ENCODE data around the gene STRIP1.
A peak's percentile ranks its signal among the peaks of the same experiment; 100 is the strongest.

Gene STRIP1

DNA sequence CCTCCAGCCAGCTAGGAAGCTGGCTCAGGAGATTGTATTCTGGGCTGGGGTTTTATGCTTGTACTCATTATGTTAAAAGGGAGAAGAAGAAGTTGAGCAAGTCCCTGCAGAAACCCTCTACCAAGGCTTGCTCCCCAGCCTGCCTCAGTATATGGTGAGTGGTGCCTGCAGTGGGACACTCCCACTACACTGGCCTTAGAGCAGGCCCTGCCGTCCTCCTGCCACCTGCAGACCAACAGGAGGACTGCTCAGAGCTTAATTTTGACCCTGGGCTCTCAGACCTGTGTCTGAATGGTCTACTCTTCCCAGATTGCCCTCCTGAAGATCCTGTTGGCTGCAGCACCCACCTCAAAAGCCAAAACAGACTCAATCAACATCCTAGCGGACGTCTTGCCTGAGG lies 13.0 kb downstream of the STRIP1 start:
- no peaks in the 10 kb centered on the region for H3K4me1 ChIP-seq (ENCODE audit: control insufficient read depth, insufficient read depth, low read length)

DNA sequence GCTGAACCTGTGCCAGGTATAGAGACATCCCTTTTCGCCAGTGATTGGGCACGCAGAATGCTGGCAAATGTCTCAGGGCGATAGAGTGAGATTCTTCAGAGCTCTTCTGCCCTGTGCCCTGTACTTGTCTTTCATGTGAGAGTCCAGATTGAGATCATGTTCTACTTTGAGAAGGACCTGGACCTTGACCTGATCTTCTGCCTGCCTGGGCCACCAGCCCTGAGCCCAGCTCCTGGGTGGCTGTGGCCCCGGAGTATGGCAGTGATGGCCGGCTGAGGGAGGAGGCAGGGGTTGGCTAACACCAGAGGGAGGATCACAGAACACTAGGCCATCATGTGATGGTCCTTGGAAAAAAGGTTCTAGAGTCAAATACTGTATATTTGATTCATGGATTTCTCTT lies 13.8 kb downstream of the STRIP1 start:
- no peak overlapping the region for H3K4me3 ChIP-seq (ENCODE audit: low read length)
- peaks cover 55% of the 10 kb centered on the region for H3K36me3 ChIP-seq (ENCODE audit: control insufficient read depth, insufficient read depth, low read length)
- H3K27me3 ChIP-seq (ENCODE audit: control insufficient read depth, insufficient read depth, low read length): no peaks in the 10 kb centered on the region
- no peaks in the 10 kb centered on the region for H3K4me1 ChIP-seq (ENCODE audit: control insufficient read depth, insufficient read depth, low read length)
- H3K9ac ChIP-seq (ENCODE audit: low read length): no peak overlapping the region
- no peak overlapping the region for H3K27ac ChIP-seq (ENCODE audit: low read depth, low read length)

More for the DNA sequence above, 13.0 kb downstream of the STRIP1 start:
- H3K4me3 ChIP-seq (ENCODE audit: low read length): no peak overlapping the region
- no peaks in the 10 kb centered on the region for H3K27me3 ChIP-seq (ENCODE audit: control insufficient read depth, insufficient read depth, low read length)
- H3K27ac ChIP-seq (ENCODE audit: low read depth, low read length): no peak overlapping the region
- no peak overlapping the region for H3K9ac ChIP-seq (ENCODE audit: low read length)
- H3K36me3 ChIP-seq (ENCODE audit: control insufficient read depth, insufficient read depth, low read length): peaks cover 59% of the 10 kb centered on the region

DNA sequence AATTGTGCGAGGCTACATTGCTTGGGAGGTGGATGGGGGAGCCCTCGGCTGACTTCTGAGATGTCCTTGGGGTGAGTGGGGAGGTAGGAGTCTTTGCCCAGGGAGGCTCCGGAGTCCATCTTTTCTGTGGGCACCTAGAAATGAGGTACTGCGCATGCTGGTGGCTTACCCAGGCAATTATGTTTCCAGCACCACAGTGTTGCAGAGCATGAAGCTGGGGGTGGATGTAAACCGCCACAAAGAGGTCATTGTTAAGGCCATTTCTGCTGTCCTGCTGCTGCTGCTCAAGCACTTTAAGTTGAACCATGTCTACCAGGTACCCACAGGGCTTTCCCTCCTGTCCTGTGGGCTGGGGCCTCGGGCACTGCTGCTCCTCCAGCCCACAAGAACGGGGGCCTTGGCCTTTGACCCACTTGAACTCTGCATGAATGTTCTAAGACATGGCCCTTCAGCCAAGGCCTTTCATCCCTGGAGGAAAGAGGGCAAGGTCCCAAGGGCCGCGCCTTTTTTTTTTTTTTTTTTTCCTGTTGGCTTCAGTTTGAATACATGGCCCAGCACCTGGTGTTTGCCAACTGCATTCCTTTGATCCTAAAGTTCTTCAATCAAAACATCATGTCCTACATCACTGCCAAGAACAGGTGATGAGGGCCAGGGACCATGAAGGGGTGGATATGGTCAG lies 14.6 kb downstream of the STRIP1 start:
- Histone ChIP-seq H3K36me3 (ENCODE audit: control insufficient read depth, insufficient read depth, low read length) (peaks cover 55% of the 10 kb centered on the region), H3K4me1 (ENCODE audit: control insufficient read depth, insufficient read depth, low read length) (no peaks in the 10 kb centered on the region), H3K27ac (ENCODE audit: low read depth, low read length) (no peak overlapping the region), H3K4me3 (ENCODE audit: low read length) (no peak overlapping the region), H3K27me3 (ENCODE audit: control insufficient read depth, insufficient read depth, low read length) (no peaks in the 10 kb centered on the region), H3K9ac (ENCODE audit: low read length) (no peak overlapping the region)

DNA sequence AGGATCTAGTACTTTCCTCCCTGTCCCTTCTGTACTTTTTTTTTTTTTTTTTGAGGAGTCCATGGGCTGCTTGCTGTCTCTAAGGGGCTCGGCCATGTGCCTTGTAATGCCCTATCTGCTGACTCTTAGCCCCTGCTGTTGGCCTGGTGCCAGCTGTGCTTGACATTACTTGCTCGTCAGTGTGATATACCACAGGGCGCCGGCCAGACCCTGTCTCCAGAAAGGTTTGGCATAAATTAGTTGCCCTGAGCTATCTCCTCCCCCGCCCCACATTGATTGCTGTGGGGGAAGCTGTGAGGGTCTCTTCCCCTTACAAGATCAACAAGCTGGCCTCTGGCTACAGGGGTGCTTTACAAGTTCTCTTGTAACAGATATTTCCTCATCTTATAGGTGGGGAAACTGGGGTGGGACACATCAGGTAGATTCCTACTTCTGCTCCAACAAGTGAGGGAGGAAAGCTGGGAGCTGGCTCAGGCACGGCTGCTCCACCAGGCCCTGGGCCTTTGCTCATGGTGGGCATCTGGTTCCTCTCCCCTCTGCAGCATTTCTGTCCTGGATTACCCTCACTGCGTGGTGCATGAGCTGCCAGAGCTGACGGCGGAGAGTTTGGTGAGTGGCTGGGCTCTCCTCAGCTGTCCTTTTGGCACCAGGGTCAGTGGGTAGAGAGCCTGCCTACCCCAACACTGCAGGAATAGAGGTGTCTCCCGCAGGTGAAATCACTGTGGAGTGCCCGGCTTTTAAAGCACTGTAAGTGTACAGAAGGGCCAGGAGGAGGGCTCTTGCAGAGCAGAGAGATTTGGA lies 15.6 kb downstream of the STRIP1 start:
- Histone ChIP-seq H3K27me3 (ENCODE audit: control insufficient read depth, insufficient read depth, low read length) (no peaks in the 10 kb centered on the region), H3K9ac (ENCODE audit: low read length) (no peak overlapping the region), H3K27ac (ENCODE audit: low read depth, low read length) (no peak overlapping the region), H3K4me3 (ENCODE audit: low read length) (no peak overlapping the region), H3K4me1 (ENCODE audit: control insufficient read depth, insufficient read depth, low read length) (no peaks in the 10 kb centered on the region), H3K36me3 (ENCODE audit: control insufficient read depth, insufficient read depth, low read length) (peaks cover 57% of the 10 kb centered on the region)

DNA sequence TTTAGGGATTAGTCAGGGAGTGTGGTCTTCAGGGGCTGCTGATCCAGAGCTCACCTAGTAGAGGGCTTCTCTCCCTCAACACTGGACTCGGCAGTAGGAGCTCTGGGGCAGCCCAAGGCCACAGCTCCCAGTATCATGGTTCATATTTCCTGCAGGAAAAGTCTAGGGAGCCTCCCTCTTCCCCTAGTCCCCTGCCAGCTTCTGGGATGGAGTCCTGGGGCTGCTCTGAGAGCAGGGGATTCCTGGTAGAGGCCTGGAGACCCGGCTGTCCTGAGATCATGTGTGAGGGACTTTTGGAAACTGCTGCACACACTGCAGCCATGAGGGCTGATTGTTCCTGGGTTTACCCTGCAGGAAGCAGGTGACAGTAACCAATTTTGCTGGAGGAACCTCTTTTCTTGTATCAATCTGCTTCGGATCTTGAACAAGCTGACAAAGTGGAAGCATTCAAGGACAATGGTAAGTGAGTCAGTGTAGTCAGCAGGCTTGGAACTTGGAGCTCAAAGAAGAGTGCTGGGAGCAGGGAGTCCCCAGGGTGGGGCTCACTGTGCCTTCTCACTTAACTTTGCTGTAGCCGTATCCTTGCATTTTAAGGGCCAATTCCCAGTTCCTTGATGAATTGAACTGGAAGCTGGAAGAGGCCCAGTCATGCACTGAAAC lies 16.3 kb downstream of the STRIP1 start:
- H3K36me3 ChIP-seq (ENCODE audit: control insufficient read depth, insufficient read depth, low read length): peaks cover 60% of the 10 kb centered on the region
- H3K27me3 ChIP-seq (ENCODE audit: control insufficient read depth, insufficient read depth, low read length): no peaks in the 10 kb centered on the region
- H3K9ac ChIP-seq (ENCODE audit: low read length): no peak overlapping the region
- H3K4me1 ChIP-seq (ENCODE audit: control insufficient read depth, insufficient read depth, low read length): no peaks in the 10 kb centered on the region
- no peak overlapping the region for H3K4me3 ChIP-seq (ENCODE audit: low read length)
- H3K27ac ChIP-seq (ENCODE audit: low read depth, low read length): no peak overlapping the region

DNA sequence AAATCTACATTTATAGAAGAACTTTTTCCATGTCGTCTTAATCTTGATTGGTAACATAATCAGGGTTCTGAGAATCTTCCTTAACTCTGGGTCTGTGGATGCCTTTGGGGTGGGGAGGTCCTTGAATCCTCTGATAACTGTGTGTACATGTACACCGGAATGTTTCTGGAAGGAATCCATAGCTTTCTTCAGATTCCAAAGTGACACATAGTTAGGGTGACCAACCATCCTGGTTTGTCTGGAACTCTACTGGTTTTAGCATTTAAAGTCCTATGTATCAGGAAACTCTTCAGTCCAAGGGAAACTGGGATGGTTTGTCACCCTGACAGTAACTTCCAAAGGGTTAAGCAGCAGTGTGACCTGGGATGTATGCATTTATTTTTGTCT lies 16.8 kb downstream of the STRIP1 start:
- Histone ChIP-seq H3K27me3 (ENCODE audit: control insufficient read depth, insufficient read depth, low read length) (no peaks in the 10 kb centered on the region), H3K27ac (ENCODE audit: low read depth, low read length) (no peak overlapping the region), H3K9ac (ENCODE audit: low read length) (no peak overlapping the region), H3K4me3 (ENCODE audit: low read length) (no peak overlapping the region), H3K36me3 (ENCODE audit: control insufficient read depth, insufficient read depth, low read length) (peaks cover 65% of the 10 kb centered on the region), H3K4me1 (ENCODE audit: control insufficient read depth, insufficient read depth, low read length) (no peaks in the 10 kb centered on the region)

DNA sequence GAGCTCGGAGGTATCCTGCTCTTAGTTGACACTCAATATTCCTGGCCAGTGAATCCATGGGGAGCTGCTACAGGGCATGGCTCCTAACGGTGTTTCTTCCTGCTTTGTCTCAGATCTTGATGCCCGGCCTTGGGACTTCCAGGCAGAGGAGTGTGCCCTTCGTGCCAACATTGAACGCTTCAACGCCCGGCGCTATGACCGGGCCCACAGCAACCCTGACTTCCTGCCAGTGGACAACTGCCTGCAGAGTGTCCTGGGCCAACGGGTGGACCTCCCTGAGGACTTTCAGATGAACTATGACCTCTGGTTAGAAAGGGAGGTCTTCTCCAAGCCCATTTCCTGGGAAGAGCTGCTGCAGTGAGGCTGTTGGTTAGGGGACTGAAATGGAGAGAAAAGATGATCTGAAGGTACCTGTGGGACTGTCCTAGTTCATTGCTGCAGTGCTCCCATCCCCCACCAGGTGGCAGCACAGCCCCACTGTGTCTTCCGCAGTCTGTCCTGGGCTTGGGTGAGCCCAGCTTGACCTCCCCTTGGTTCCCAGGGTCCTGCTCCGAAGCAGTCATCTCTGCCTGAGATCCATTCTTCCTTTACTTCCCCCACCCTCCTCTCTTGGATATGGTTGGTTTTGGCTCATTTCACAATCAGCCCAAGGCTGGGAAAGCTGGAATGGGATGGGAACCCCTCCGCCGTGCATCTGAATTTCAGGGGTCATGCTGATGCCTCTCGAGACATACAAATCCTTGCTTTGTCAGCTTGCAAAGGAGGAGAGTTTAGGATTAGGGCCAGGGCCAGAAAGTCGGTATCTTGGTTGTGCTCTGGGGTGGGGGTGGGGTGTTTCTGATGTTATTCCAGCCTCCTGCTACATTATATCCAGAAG lies 19.4 kb downstream of the STRIP1 start:
- Histone ChIP-seq H3K27me3 (ENCODE audit: control insufficient read depth, insufficient read depth, low read length) (no peaks in the 10 kb centered on the region), H3K9ac (ENCODE audit: low read length) (no peak overlapping the region), H3K4me1 (ENCODE audit: control insufficient read depth, insufficient read depth, low read length) (peaks cover 8% of the 10 kb centered on the region), H3K36me3 (ENCODE audit: control insufficient read depth, insufficient read depth, low read length) (peaks cover 56% of the 10 kb centered on the region), H3K4me3 (ENCODE audit: low read length) (no peak overlapping the region), H3K27ac (ENCODE audit: low read depth, low read length) (no peak overlapping the region)

DNA sequence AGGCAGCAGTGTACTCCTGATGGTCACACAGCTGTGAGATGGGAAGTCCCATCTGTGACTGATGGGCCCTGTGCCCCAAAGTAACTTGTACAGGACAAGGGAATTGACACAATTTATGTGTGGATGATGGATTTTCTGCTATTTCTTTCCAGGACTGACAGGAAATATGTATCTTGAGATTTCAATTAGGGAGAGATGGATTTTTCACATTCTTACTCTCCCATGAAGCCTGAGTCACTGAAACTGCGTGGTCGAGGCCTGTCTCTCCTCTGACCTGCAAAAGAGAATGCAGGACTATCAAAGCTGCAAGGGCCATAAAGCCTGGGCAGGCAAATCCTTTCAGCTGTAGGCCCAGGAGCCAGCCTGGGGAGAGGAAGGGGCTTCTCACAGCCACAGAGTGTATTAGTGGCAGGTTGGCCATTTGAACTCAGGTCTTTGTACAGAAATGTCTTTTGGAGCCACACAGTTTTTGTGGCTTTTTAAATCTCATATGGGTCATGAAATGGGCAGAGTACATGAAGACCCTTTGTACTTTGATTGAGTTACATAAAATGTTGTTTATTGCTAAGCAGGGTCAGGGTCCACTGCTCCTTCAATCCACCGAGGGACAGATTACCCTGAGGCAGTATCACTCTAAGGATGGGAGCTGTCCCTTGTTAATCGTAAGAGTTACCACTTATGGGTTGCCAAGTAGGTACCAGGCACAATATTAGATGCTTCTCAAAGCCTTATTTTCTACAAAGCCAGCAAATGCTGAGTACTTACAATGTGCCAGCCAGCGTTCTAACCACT lies 21.3 kb downstream of the STRIP1 start:
- Histone ChIP-seq H3K4me1 (ENCODE audit: control insufficient read depth, insufficient read depth, low read length) (peaks cover 8% of the 10 kb centered on the region), H3K27me3 (ENCODE audit: control insufficient read depth, insufficient read depth, low read length) (no peaks in the 10 kb centered on the region), H3K27ac (ENCODE audit: low read depth, low read length) (no peak overlapping the region), H3K4me3 (ENCODE audit: low read length) (no peak overlapping the region), H3K9ac (ENCODE audit: low read length) (no peak overlapping the region), H3K36me3 (ENCODE audit: control insufficient read depth, insufficient read depth, low read length) (peaks cover 53% of the 10 kb centered on the region)

DNA sequence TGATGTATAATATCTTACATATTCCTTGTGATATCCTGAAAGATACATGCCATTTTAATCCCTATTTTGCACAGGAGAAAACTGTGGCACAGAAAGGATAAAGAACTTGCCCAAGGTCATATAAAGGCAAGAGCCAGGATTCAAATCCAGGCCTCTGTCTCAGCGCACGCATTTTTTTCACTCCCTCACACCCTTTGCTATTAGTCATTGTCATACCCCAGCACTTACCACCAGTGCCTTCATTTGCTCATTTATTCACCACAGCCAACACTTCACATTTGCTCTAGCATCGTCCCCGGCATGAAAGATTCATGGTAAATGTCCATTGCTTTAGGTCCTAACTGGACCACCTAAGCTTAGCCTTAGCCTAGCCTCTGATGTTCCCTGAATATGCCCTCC lies 21.9 kb downstream of the STRIP1 start:
- H3K4me3 ChIP-seq (ENCODE audit: low read length): no peak overlapping the region
- H3K27ac ChIP-seq (ENCODE audit: low read depth, low read length): peak overlapping the region; percentile 52
- no peaks in the 10 kb centered on the region for H3K27me3 ChIP-seq (ENCODE audit: control insufficient read depth, insufficient read depth, low read length)
- no peak overlapping the region for H3K9ac ChIP-seq (ENCODE audit: low read length)
- peaks cover 8% of the 10 kb centered on the region for H3K4me1 ChIP-seq (ENCODE audit: control insufficient read depth, insufficient read depth, low read length)
- peaks cover 47% of the 10 kb centered on the region for H3K36me3 ChIP-seq (ENCODE audit: control insufficient read depth, insufficient read depth, low read length)

DNA sequence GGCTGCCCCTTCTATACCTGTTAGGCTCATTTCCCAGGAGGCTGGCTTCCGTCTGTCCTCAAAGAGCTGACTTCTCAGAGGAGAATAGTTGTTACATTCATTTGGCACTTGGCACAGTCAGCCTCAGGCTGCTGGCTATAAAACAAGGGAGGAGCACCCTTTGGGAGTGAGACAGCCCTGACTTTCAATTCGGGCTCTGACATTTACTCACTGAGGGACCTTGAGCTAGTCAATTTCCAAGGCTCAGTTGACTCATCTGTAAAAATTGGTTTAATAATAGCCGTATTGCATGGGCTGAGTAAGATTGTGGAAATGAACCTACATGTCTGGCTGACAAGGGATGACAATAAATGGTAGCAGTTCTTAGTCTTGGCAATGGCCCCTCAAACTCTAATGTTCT lies 22.4 kb downstream of the STRIP1 start:
- no peak overlapping the region for H3K9ac ChIP-seq (ENCODE audit: low read length)
- H3K36me3 ChIP-seq (ENCODE audit: control insufficient read depth, insufficient read depth, low read length): peaks cover 42% of the 10 kb centered on the region

DNA sequence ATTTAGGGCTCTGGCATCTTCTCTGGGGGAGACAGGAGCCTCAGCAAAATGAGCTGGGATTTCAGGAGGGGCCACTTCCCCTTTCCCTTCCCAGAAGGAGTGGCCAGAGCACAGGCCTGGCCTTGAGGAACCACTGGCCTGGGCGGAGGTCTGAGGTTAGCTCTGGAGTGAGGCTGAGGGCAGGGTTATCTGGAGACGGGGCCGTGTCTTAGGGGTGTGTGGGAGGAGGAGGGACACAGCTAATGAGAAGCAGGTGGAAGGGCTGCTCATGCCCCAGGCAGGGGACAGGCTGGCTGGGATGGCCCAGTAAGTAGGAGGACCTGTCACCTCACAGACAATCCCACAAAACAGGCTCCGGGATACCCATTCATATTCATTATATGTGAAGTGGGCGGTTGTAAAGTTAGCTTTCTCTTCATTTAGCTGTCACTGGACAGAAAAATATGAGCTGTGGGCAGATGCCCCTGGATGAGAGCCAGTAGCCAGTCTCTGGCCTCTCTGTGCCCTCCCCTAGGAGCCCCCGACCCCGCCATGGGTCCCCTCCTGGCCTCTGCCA lies 23.6 kb downstream of the STRIP1 start:
- peaks cover 36% of the 10 kb centered on the region for H3K36me3 ChIP-seq (ENCODE audit: control insufficient read depth, insufficient read depth, low read length)
- no peaks in the 10 kb centered on the region for H3K27me3 ChIP-seq (ENCODE audit: control insufficient read depth, insufficient read depth, low read length)
- H3K4me3 ChIP-seq (ENCODE audit: low read length): no peak overlapping the region
- no peak overlapping the region for H3K9ac ChIP-seq (ENCODE audit: low read length)
- H3K27ac ChIP-seq (ENCODE audit: low read depth, low read length): no peak overlapping the region
- H3K4me1 ChIP-seq (ENCODE audit: control insufficient read depth, insufficient read depth, low read length): peaks cover 8% of the 10 kb centered on the region

More for the DNA sequence above, 22.4 kb downstream of the STRIP1 start:
- Histone ChIP-seq H3K27me3 (ENCODE audit: control insufficient read depth, insufficient read depth, low read length) (no peaks in the 10 kb centered on the region), H3K4me1 (ENCODE audit: control insufficient read depth, insufficient read depth, low read length) (peaks cover 8% of the 10 kb centered on the region), H3K27ac (ENCODE audit: low read depth, low read length) (peak overlapping the region; percentile 52), H3K4me3 (ENCODE audit: low read length) (no peak overlapping the region)

All from rectal smooth muscle tissue (tissue), 1 donor.